NT2/D1 (cell line): ENCODE data around the gene TMEM270.

Experiments used
- YY1 ChIP-seq: IDR thresholded peaks from 2 replicates; pipeline ENCODE4 v1.6.1; 2011; ENCODE audit not compliant: insufficient read length, insufficient read depth
- ZNF274 ChIP-seq: IDR thresholded peaks from 2 replicates; pipeline ENCODE4 v1.6.1; 2011; ENCODE audit warnings: mild to moderate bottlenecking, low read depth, low read length

DNA sequence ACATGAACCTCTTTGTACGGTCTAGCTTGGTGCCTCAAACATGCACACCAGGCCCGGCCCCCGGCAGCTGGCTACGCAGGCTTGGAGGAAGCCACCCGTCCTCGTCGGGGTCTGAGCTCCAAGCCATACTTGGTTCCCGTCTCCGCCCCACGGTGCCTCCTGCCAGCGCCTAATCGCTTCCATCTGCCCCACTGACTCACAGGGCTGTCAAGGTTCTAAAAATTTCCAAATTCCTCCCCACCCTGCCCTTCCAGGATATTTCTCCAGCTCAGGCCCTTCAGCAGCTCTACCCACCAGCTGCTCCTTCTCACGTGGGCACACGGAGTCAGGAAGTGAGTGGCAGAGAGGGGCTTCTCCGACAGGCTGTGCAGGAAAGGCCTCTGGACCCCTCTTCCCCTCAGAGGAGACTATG, 38.8 kb downstream of the TMEM270 start:
- TF ChIP-seq YY1 (no peak), ZNF274 (no peak)
